Measurements from ENCODE around the gene TMEM69. TPM values are rescaled to one million over a fixed set of nuclear protein-coding genes. Genes with fewer than 3 reads are reported as not detected.

Gene TMEM69
- total and polyA plus RNA-seq, 2 experiments from 2014 or later: 59.7 to 62.4 TPM

DNA sequence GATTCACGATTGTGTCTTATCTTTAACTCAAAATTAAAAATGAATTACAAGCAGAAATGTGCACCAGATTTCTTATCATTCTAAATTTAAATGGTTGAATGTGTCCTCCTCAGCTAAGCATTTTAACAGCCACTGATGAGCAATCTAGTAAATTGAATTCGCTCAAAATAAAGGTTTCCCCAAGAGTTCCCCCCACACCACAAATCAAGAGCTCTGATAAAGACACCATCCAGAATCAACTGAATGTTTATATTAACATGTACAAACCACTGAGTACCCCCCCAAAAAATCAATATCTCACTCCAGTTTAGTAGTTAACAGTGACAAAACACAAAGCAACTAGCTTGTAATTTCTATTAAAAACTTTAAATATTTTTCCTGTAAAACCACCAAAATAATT lies 3.6 kb upstream of the TMEM69 start:
- TF ChIP-seq POLR2AphosphoS5 (IDR thresholded peaks at IDR 0.05; ENCODE audit: low read depth): no peak
- TF ChIP-seq EZH2 (IDR thresholded peaks at IDR 0.05; ENCODE audit: low read depth, unreplicated experiment): no peak
- TF ChIP-seq, protein P1, sequence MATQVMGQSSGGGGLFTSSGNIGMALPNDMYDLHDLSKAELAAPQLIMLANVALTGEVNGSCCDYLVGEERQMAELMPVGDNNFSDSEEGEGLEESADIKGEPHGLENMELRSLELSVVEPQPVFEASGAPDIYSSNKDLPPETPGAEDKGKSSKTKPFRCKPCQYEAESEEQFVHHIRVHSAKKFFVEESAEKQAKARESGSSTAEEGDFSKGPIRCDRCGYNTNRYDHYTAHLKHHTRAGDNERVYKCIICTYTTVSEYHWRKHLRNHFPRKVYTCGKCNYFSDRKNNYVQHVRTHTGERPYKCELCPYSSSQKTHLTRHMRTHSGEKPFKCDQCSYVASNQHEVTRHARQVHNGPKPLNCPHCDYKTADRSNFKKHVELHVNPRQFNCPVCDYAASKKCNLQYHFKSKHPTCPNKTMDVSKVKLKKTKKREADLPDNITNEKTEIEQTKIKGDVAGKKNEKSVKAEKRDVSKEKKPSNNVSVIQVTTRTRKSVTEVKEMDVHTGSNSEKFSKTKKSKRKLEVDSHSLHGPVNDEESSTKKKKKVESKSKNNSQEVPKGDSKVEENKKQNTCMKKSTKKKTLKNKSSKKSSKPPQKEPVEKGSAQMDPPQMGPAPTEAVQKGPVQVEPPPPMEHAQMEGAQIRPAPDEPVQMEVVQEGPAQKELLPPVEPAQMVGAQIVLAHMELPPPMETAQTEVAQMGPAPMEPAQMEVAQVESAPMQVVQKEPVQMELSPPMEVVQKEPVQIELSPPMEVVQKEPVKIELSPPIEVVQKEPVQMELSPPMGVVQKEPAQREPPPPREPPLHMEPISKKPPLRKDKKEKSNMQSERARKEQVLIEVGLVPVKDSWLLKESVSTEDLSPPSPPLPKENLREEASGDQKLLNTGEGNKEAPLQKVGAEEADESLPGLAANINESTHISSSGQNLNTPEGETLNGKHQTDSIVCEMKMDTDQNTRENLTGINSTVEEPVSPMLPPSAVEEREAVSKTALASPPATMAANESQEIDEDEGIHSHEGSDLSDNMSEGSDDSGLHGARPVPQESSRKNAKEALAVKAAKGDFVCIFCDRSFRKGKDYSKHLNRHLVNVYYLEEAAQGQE (IDR thresholded peaks at IDR 0.05; ENCODE audit: unreplicated experiment): no peak
- TF ChIP-seq STAT1 (IDR thresholded peaks at IDR 0.05; ENCODE audit: unreplicated experiment): no peak
- TF ChIP-seq ZNF331 (CRISPR knock-in tag; IDR thresholded peaks at IDR 0.05; ENCODE audit: low read depth): no peak
- no peak for TF ChIP-seq CREB1 (CRISPR knock-in tag; IDR thresholded peaks at IDR 0.05; ENCODE audit: low read depth)
- TF ChIP-seq NANOG (IDR thresholded peaks at IDR 0.05; ENCODE audit: borderline replicate concordance): no peak
- TF ChIP-seq, protein P2, sequence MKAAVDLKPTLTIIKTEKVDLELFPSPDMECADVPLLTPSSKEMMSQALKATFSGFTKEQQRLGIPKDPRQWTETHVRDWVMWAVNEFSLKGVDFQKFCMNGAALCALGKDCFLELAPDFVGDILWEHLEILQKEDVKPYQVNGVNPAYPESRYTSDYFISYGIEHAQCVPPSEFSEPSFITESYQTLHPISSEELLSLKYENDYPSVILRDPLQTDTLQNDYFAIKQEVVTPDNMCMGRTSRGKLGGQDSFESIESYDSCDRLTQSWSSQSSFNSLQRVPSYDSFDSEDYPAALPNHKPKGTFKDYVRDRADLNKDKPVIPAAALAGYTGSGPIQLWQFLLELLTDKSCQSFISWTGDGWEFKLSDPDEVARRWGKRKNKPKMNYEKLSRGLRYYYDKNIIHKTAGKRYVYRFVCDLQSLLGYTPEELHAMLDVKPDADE (IDR thresholded peaks at IDR 0.05): no peak
- no peak for TF ChIP-seq EZH2phosphoT487 (IDR thresholded peaks at IDR 0.05; ENCODE audit: unreplicated experiment)
- TF ChIP-seq JUNB (IDR thresholded peaks at IDR 0.05; ENCODE audit: unreplicated experiment): no peak
- TF ChIP-seq ZNF114 (CRISPR knock-in tag; IDR thresholded peaks at IDR 0.05): no peak
- no peaks in the 10 kb centered on the region for H3K36me3 ChIP-seq (ENCODE audit: insufficient read depth)
- DNase-seq (ENCODE audit: low spot score): no peak
- Mint-ChIP-seq H3K9me3 (no peaks in the 10 kb centered on the region; the same call in 2 of the 3 replicates), H3K27ac (no peak overlapping the region), H3K27me3 (ENCODE audit: insufficient read depth, low read depth, poor library complexity) (peaks cover 15% of the 10 kb centered on the region), H3K4me1 (peaks cover 44% of the 10 kb centered on the region), H3K36me3 (ENCODE audit: low read depth) (peaks cover 5% of the 10 kb centered on the region), H3K4me3 (peak overlapping the region; percentile 98)
- H2AFZ ChIP-seq: no peak overlapping the region
- H3K9me2 ChIP-seq (ENCODE audit: insufficient read depth): no peaks in the 10 kb centered on the region
- peaks cover 38% of the 10 kb centered on the region for H3K4me1 ChIP-seq (ENCODE audit: insufficient read depth)
- H4K20me1 ChIP-seq (replicated peaks; ENCODE audit: insufficient read depth): peaks cover 25% of the 10 kb centered on the region
- no peaks in the 10 kb centered on the region for H3F3A ChIP-seq (replicated peaks; ENCODE audit: low read depth)
- H3K27ac ChIP-seq (ENCODE audit: low read depth): no peak overlapping the region
- no peaks in the 10 kb centered on the region for H3K27me3 ChIP-seq (ENCODE audit: insufficient read depth)
- no peak for ATAC-seq
- H3K79me2 ChIP-seq (replicated peaks; ENCODE audit: insufficient read depth): peaks cover 82% of the 10 kb centered on the region
- peak overlapping the region; percentile 77 for H3K4me2 ChIP-seq
- H3K4me3 ChIP-seq: peak overlapping the region; percentile 81

DNA sequence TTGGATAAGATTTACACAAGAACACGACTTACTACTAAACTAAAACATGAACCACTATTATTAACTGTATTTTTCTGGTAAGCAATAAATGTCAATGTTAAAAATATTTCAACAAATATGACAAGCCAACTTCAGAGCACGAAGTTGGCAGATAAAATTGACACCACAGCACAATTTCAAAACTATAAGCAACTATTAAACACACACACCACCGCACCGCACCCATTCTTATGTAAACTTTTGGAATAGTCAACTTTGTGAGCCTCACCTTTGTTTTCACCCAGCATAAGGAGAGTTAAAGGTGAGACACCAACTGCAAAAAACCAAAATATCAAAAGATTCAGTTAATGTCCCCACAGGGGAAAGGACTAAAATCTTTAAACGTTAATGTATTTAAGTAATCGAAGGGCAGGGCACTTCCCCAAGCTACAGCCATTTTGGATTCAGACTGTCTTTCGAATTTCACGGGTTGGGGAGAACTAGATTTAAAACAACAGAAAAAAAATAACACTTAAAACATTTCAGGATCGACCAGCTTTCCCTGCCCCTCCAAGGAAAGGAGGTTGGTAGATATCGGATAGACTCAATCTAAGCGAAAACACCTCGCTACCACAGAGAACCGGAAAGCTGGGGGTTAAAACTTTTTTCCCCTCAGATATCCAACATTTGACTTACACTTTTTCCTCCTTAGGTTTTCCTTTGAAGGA lies 2.5 kb upstream of the TMEM69 start:
- Mint-ChIP-seq H3K4me3 (peak overlapping the region; percentile 98), H3K27ac (peak overlapping the region; percentile 100), H3K36me3 (ENCODE audit: low read depth) (peaks cover 5% of the 10 kb centered on the region), H3K27me3 (ENCODE audit: insufficient read depth, low read depth, poor library complexity) (peaks cover 15% of the 10 kb centered on the region), H3K4me1 (peaks cover 39% of the 10 kb centered on the region), H3K9me3 (no peaks in the 10 kb centered on the region; the same call in 2 of the 3 replicates)
- peak; percentile 22 for DNase-seq (ENCODE audit: low spot score)
- Histone ChIP-seq H4K20me1 (replicated peaks; ENCODE audit: insufficient read depth) (peaks cover 17% of the 10 kb centered on the region), H3K79me2 (replicated peaks; ENCODE audit: insufficient read depth) (peaks cover 82% of the 10 kb centered on the region), H3K4me2 (peak overlapping the region; percentile 77), H3K4me3 (peak overlapping the region; percentile 81), H2AFZ (peak overlapping the region; percentile 69; the same call in 1 of the 2 replicates), H3K36me3 (ENCODE audit: insufficient read depth) (no peaks in the 10 kb centered on the region), H3K9me2 (ENCODE audit: insufficient read depth) (no peaks in the 10 kb centered on the region), H3F3A (replicated peaks; ENCODE audit: low read depth) (no peaks in the 10 kb centered on the region), H3K4me1 (ENCODE audit: insufficient read depth) (peaks cover 29% of the 10 kb centered on the region), H3K27me3 (ENCODE audit: insufficient read depth) (no peaks in the 10 kb centered on the region), H3K27ac (ENCODE audit: low read depth) (peak overlapping the region; percentile 88)
- no peak for ATAC-seq
- no peak for TF ChIP-seq STAT1 (IDR thresholded peaks at IDR 0.05; ENCODE audit: unreplicated experiment)
- TF ChIP-seq, protein P3, sequence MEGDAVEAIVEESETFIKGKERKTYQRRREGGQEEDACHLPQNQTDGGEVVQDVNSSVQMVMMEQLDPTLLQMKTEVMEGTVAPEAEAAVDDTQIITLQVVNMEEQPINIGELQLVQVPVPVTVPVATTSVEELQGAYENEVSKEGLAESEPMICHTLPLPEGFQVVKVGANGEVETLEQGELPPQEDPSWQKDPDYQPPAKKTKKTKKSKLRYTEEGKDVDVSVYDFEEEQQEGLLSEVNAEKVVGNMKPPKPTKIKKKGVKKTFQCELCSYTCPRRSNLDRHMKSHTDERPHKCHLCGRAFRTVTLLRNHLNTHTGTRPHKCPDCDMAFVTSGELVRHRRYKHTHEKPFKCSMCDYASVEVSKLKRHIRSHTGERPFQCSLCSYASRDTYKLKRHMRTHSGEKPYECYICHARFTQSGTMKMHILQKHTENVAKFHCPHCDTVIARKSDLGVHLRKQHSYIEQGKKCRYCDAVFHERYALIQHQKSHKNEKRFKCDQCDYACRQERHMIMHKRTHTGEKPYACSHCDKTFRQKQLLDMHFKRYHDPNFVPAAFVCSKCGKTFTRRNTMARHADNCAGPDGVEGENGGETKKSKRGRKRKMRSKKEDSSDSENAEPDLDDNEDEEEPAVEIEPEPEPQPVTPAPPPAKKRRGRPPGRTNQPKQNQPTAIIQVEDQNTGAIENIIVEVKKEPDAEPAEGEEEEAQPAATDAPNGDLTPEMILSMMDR (conservative IDR thresholded peaks at IDR 0.05; ENCODE audit: low read depth in 2 of 2): no peak
- TF ChIP-seq POLR2AphosphoS5 (IDR thresholded peaks at IDR 0.05; ENCODE audit: low read depth): no peak
- no peak for TF ChIP-seq CREB1 (CRISPR knock-in tag; IDR thresholded peaks at IDR 0.05; ENCODE audit: low read depth)
- no peak for TF ChIP-seq EZH2phosphoT487 (IDR thresholded peaks at IDR 0.05; ENCODE audit: unreplicated experiment)
- TF ChIP-seq, protein P2 (IDR thresholded peaks at IDR 0.05): no peak
